ENCODE data around the gene IQCF2.
"Not testable (repeated sequence)": the region's sequence is repeated elsewhere in the genome, so short reads cannot be mapped to it uniquely, and the experiment has no call there.

IQCF2 gene

DNA sequence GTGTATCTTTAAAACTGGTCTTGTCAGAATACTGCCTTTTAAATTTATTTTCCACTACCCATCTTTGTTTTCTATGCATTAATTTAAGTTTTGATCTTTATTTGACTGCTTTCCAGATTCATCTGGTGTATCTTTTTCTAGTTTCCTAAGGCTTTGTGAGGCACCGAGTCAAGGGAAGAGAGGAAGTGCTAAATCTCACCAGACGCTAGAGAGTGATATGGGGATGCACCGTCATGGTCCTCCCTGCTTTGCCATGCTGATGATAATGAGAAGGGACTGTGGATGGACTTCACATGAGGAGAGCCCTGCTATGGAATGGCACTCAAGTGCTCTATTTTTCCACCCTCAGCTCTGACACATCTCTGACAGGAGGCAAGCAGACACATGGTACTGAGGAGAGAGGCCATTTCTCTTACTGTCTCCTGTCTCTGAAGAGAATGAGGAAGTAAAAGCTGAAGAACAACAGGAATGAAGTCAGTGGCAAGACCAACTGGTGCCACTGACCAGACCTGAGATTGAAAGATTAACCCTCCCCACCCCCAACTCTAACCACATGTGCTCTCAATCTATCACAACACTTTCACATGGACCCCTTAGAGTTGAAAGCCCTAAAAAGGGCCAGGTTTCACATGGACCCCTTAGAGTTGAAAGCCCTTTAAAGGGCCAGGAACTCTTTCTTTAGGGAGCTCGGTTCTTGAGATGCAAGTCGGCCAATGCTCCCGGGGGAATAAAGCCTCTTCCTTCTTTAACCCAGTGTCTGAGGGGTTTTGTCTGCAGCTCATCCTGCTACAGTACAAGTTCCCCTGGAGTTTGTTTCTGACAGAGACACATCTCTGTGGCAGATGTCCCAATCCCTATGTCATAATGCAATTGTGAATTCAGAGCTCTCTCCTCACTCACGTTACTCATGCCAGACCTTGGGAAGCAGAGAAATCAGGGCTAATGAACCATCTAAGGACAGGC, at the start of gene IQCF2:
TSS of gene IQCF2 (plus strand) at position 913 of the 963 bp plus-strand sequence. CDS start 52 bp downstream, outside the sequence.
- DNase-seq (ENCODE audit: low read depth in 2 of 2): no peak

DNA sequence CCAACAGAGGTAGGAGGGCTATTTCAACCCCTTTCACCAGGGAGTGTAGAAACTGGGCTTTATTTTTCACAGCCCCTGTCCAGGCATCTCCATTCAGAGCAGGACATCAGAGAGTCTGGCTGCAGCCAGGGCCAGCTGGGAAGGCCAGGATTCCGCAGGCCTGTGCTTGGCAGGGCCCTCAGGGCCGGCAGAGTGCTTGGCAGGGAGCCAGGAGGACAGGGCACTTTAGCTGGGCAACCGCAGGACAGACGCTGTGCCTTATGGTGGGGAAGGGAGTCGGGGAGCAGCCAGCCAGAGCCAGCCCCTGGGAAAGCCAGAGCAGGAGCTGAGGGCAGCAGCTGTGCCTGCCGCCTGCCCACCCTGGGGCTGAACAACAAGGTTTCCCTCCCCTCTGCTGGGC, 47.9 kb upstream of the IQCF2 start:
- no peak for DNase-seq (ENCODE audit: low read depth in 2 of 2)

DNA sequence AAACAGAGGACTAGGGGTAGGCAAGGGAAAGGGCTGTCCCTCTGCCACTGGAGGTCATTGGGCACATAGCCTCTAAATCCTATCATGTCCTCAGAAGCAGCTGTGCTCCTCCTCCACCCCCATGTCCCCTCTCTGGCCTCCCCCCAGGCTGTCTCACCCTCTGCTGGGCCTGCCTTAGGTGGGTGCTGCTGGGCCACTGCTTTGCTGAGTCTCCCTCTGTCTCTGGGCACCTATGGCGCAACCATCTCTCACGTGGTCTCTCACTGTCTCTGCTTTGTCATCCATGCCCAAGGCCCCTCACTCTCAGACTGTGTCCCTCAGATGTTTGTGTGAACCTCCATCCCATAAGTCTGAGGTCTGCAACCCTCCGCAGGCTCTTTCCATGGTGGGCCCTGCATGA, 47.4 kb upstream of the IQCF2 start:
- no peak for DNase-seq (ENCODE audit: low read depth in 2 of 2)

DNA sequence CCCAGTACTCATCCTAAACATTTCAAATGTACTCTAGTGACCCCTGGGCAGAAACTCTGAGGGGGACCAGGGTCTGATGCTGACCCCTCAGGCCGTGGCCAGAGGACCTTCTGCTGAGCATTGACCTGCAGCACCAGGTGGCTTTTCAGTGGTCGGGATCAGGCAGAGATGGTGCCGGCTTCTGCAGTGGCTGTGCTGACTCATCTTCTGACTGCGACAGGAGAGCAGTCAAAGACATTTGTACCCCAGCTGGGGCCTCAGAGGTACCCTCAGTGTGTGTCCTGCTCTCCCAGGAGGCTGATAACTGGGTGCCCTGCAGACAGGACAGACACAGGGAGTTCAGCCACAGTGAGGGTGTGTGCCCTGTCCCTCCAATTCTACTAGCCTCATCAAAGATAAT, 45.8 kb upstream of the IQCF2 start:
- no peak for DNase-seq (ENCODE audit: low read depth in 2 of 2)

DNA sequence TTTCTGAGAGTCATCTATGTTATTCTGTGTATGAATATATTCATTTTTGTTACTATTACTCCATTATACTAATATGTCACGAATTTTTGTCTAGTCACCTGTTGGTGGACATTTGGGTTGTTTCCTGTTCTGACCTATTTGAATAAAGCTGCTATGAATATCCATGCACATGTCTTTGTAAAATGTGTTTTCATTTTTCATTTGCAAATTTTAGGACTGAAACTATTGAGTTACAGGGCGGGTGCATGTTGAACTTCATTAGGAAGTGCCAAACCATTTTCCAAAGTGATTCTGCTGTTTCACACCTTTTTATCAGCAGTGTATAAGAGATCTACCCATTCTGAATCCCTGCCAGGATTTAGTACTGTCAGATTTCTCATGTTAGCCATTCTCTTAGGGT, 44.7 kb upstream of the IQCF2 start:
- no peak for DNase-seq (ENCODE audit: low read depth in 2 of 2)

DNA sequence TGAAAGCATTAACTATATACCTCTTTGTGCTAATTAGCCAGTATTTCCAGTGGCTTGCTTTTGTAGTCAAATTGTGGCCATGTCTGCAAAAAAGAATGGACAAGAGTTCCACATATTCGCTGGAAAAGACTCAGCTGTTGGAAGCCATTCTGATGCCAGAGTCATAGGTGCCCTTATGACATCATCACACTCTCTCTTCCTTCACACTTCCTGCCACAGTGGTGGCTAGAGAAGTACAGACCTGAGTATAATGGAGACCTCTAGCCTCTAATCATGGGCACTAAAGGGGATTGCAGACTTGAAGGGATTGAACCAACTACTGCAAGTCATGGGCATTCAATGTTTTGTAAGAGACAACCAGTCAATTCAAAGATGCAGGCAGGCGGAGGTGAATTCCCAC, 44.0 kb upstream of the IQCF2 start:
- DNase-seq (ENCODE audit: low read depth in 2 of 2): no peak

DNA sequence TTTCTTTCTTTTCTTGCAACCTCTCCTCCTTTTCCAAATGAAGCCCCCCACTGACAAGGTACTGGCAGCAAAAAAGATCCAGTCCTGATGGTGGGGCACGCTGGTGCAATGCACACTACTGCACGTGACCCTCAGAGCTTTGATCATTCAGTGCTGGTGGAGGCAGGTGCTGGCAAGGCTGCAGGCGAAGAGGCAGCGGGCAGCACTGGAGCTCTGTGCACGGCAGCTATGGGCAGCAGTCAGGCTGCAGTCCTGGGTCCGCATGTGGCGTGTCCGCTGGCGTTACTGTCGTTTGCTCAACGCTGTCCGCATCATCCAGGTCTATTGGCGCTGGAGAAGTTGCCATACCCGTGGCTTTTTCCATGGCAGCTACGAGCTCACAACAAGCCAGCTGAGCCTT, 42.3 kb upstream of the IQCF2 start:
- no peak for DNase-seq (ENCODE audit: low read depth in 2 of 2)

DNA sequence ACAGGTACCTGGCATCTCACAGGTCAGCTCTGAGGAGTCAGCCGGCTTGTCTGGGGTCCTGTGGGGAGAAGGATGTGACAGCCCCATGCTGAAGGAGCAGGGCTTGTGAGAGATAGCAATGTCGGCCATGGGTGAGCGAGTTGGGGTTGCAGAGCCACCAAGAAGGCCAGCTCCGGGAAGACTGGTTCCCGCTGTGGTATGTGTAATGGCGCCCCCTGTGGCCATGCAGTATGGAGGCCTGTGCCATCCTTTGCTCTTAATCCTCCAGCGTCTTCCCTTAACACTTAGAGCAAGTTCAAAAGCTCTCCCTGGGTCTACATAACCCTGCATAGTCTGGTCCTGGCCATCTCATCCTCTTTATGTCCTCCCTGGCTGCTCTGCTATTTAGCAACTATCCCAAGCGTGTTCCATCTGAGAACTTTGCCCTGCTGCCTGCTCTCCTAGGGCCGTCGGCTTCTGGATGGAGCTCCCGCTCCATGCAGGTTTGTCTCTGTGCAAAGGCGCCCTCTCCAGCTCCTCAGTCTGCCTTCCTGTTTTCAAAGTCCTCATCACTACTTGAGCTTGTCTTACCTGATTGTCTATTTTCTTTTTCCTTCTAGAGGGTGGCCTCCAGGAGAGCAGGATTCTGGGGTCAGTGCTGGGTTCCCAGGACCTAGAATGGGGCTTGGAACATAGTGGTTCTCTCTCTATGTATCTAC, 41.6 kb upstream of the IQCF2 start:
- DNase-seq (ENCODE audit: low read depth in 2 of 2): no peak

DNA sequence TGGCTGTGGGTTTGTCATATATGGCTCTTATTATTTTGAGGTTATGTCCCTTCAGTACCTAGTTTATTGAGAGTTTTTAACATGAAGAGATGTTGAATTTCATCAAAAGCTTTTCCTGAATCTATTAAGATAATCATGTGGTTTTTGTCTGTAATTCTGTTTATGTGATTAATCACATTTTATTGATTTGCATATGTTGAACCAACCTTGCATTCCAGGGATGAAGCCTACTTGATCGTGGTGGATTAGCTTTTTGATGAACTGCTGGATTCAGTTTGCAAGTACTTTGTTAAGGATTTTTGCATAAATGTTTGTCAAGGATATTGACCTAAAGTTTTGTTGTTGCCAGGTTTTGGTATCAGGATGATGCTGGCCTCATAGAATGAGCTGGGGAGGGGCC, 33.1 kb upstream of the IQCF2 start:
- no peak for DNase-seq (ENCODE audit: low read depth in 2 of 2)

DNA sequence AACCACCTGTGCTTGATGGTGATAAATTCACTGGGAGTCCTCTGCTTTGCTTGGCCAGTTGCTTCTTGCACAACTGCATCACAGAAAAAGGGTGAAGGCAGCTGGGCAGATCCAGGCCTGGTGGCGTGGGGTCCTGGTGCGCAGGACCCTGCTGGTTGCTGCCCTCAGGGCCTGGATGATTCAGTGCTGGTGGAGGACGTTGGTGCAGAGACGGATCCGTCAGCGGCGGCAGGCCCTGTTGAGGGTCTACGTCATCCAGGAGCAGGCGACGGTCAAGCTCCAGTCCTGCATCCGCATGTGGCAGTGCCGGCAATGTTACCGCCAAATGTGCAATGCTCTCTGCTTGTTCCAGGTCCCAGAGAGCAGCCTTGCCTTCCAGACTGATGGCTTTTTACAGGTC, 31.1 kb upstream of the IQCF2 start:
- no peak for DNase-seq (ENCODE audit: low read depth in 2 of 2)

DNA sequence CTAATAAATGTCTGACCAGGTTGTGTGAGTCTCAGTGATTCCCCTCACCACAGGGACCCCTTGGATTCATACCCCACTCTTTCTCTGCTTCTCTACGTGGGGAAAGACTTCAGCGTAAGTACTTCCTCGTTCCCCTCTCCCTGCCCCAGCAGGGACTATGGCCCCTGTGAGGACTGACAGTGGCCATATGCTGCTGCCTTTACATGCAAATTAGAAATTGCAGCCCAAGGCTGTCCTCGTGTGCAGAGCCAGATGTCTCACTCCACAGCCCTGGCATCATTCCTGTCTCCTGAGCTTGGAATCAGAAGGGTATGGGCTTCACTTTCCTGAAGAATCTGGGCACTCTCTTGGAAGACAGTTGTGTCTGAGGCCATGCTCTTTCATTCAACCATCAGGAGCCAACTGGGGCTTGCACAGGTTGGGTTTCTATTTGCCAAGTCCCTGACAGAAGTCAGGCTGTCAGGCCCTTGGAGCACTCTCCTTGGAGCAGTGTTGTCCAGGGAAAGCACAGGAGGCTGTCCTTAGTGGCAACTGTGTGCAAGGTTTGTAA, 30.5 kb upstream of the IQCF2 start:
- no peak for DNase-seq (ENCODE audit: low read depth in 2 of 2)

DNA sequence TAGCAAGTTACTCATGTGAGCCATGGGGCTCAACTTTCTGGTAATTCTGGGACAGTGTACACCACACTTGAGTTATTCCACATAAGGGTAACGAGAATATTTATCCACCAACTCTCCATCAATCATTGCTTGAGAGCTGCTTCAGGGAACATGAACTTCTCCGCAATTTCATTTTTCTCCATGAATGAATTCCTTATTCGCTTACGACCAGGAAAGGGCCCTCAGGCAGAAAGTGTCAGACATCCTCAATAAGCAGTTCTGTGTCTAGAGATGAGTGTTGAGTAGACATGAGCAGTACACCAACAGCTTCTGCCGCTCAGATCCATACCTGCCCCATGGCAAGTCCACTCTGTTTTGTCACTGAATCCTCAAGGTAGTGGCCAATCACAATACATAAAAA, 24.8 kb upstream of the IQCF2 start:
- DNase-seq (ENCODE audit: low read depth in 2 of 2): no peak

DNA sequence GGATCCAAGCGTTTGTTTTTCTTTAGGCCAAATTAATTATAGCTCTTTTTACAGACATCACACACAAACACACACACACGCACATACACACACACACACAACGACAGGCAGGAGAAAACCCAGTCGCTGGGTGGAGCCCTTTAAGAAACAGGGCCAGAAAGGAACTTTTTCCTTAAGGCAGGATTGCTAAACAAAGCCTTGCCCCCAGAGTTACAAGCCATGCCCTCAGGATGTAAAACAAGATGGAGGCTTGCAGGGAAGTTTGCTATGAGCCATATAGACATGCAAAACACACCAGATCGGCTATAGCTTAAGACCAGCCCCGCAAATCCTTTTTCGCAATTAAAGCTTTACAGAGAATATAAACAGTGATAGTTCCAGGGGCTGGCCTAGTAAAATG, 16.3 kb upstream of the IQCF2 start:
- no peak for DNase-seq (ENCODE audit: low read depth in 2 of 2)

DNA sequence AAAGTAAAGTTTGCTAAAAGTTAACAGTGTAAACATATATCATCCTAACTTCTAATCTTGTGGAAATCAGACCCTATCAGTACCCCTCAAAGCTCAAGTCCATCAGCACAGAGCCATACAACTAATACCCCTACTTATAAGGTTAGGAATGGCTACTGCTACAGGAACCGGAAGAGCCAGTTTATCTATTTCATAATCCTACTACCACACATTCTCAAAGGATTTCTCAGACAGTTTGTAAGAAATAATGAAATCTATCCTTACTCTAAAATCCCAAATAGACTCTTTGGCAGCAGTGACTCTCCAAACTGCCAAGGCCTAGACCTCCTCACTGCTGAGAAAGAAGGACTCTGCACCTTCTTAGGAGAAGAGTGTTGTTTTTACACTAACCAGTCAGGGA, 6.0 kb upstream of the IQCF2 start:
- DNase-seq (ENCODE audit: low read depth in 2 of 2): not testable (repeated sequence)

DNA sequence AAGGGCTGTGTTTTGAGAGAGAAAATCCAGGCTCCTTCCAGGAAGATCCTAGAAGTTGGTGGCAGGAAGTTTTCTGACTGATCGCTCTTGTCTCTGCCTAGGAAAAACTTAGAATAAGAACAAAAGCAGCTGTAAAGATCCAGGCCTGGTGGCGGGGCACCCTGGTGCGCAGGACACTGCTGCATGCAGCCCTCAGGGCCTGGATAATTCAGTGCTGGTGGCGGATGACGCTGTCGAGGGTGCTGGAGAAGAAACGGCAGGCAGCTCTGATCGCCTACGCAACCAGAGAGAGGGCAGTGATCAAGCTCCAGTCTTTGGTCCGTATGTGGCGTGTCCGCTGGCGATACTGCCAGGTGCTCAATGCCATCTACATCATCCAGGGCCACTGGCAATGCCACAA, 1.5 kb downstream of the IQCF2 start:
- no peak for DNase-seq (ENCODE audit: low read depth in 2 of 2)

DNA sequence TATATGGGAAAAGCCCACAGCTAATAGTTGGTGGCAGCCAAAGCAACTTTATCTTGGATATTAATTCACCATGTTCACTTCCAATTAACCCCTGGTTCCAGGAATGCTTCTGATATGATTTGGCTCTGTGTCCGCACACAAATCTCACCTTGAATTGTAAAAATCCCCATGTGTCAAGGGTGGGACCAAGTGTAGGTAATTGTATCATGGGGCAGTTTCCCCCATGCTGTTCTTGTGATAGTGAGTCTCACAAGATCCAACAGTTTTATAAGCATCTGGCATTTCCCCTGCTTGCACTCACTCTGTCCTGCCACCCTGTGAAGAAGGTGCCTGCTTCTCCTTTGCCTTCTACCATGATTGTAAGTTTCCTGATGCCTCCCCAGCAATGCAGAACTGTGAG, 7.5 kb downstream of the IQCF2 start:
- DNase-seq (ENCODE audit: low read depth in 2 of 2): not testable (repeated sequence)

DNA sequence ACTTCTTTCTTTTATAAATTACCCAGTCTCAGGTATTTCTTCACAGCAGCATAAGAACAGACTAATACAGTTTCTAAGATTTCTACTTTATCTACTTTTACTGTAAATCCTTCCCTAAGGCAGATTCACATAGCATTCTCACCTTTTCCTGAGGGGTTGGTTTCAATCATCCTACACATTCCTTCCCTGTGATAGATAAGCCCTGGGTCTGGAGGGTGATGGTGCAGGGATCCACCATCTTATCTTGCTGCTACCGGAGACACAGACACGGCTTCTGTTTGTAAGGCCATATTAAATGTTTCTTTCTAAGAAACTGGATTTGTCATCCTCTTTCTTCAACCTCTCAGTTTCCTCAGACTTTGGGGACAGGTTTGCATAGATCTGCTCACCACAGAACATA, 7.9 kb downstream of the IQCF2 start:
- DNase-seq (ENCODE audit: low read depth in 2 of 2): no peak

DNA sequence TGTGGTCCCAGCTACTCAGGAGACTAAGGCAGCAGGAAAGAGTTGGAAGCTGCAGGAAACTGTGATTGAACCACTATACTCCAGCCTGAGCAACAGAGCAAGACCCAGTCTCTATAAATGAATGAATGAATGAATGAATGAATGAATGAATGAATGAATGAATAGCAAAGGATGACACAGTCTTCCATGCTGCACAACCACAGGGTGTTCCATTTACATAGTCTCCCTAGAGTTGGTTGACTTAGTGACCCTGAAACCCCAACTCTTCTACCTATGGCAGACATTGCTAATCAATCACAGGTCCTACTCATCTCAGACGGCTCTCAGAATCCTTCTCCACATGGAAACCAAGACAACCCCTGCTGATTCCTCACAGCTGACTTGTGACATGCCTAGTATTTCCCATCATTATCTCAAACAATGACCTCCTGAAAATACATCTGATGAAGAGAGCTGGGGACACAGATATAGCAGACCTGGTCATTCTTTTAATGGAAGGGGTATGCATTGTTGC, 11.9 kb downstream of the IQCF2 start:
- no peak for DNase-seq (ENCODE audit: low read depth in 2 of 2)

DNA sequence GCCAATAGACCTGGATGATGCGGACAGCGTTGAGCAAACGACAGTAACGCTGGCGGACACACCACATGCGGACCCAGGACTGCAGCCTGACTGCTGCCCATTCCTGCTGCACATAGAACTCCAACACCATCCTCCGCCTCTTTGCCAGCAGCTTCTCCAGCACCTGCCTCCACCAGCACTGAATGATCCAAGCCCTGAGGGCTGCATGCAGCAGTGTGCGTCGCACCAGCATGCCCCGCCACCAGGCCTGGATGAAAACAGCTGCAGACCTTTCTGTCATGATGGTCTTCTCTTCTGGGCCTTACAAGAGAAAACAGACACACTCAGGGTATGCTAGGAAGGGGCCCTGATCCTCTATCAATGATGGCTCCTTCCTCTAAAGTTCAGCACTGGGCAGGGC, 12.5 kb downstream of the IQCF2 start:
- DNase-seq (ENCODE audit: low read depth in 2 of 2): no peak

DNA sequence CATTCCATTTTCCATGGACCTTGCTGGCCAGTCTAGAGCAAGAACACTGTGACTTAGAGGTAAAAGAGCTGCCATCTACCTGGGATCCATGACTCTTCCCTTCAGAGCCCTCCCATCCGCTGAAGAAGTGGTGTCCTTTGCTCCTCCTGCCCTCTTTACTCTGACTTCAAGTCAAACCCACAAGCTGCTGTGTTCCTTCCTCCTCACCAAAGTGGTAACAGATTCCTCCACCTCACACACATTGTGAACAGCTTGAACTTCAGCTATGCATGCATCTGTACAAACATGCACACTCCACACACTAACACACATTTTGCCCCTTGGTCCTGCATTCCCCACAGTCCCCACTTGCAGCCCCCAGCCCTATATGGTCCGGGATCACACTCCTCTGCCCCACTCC, 13.0 kb downstream of the IQCF2 start:
- no peak for DNase-seq (ENCODE audit: low read depth in 2 of 2)

DNA sequence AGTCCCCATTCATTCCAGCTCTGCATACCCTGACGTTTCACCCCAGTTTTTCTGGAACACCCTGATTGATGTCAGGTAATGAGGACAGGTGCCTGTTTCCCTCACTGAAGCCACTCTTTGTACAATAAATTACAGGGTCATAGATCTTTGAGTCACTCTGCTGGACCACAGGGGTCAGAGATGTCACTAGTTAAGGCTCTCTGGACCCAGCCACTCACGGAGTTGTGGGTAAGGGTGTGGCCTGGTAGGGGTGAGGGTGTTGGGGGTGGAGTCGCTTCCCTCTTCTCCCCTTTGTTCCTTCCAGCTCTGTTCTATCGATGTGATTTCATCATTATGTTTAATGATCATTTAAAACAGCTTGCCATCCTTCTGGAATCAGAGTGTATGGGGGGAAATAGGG, 13.5 kb downstream of the IQCF2 start:
- no peak for DNase-seq (ENCODE audit: low read depth in 2 of 2)

DNA sequence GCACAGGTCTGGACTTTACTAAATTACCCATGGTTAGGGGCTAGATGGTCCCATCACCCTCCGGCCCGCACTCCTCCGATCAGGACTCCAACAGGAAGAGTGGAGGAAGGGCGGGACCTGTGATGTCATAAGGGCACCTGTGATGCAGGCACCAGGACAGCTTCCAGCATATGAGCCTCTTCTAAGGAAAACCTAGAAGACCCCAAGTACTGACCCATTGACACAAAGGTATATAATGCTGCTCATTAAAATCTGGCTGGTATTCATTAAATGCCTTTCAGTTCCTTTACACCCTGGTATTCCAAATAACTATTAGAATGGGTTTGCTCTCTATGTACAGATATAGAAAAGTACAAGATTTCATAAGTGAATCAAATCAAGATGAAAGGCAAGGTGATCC, 14.1 kb downstream of the IQCF2 start, which contains the start of gene IQCF5:
TSS of gene IQCF5 (minus strand) at position 101 of the 400 bp plus-strand sequence. CDS start at position 31, 70 bp downstream.
- no peak for DNase-seq (ENCODE audit: low read depth in 2 of 2)

DNA sequence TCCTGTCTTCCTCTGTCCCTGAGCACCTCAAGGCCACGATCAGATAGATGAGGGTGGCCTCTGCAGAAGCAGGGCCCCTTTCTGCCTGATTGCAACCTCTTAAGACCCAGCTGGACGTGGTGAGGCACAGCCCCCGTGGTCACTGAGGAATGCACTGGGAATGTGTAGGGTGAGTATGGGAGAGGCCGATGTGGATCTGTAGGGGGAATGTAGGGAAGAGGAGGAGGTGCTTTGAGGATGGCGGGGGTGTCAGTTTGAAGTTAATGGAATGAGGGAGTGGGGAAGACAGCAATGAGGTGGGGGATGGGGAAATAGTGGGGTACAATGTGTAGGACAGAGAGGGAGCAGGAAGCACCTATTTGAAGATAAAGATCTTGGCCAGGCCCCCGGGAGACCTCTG, 14.8 kb downstream of the IQCF2 start:
- no peak for DNase-seq (ENCODE audit: low read depth in 2 of 2)

Measured in stimulated activated CD8-positive, alpha-beta memory T cell treated with anti-CD3 and anti-CD28 coated beads, Interleukin-2, amount 100 ng/mL, for 1 hour (primary cell).